Measurements from ENCODE around the gene RPP40. TPM values are rescaled to one million over a fixed set of nuclear protein-coding genes. Genes with fewer than 3 reads are reported as not detected.
A peak's percentile ranks its signal among the peaks of the same experiment; 100 is the strongest.

Gene RPP40
- total RNA-seq, 1 experiment from 2014 or later: 30.7 TPM

DNA sequence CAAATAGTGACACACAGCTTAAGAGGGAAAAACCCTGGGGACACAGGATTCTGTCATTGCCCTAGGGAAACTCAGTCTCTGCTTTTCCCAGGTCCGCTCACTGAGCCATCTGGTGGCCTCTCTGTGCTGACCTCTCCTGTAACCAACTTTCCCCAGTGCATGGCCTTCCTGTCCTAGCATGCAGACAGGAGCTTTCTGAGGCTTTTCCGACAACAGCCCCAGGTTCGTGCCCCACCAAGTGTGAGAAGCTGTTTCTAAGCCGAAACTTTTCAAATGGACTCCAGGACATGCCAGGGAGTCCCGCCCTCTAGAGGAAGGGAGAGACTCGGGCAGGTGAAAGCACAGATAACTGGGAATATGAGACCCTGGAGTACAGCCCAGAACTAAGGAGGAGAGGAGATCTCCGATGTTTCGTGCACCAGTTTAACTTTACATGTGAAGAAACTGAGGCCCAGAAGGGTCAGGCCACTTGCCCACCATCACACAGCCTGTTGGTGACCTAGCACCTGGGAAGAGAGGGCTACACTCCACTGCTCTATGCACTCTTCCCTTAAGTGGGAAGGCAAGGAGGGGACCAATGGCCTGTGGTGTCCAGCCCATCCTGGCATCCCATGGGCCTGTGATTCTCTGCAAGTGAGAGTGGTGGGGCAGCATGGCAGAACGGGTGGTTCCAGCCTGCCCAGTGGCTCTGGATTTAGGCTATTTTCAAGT lies 46.2 kb downstream of the RPP40 start:
- POLR2A ChIA-PET (ENCODE audit: low non-redundant PET): no interaction called here
- Histone ChIP-seq H3K27me3 (replicated peaks; ENCODE audit: insufficient read depth, low read depth, low read length, poor library complexity) (no peaks in the 10 kb centered on the region), H3K4me3 (ENCODE audit: low read depth, low read length, poor library complexity, severe bottlenecking) (no peak overlapping the region), H3K9me3 (ENCODE audit: low read depth, low read length, poor library complexity, severe bottlenecking) (no peaks in the 10 kb centered on the region), H3K4me1 (ENCODE audit: insufficient read depth, low read length, poor library complexity, severe bottlenecking) (no peaks in the 10 kb centered on the region), H3K36me3 (ENCODE audit: insufficient read depth, low read length, poor library complexity, severe bottlenecking) (no peaks in the 10 kb centered on the region), H3K27ac (ENCODE audit: low read depth, low read length, poor library complexity, severe bottlenecking) (no peak overlapping the region)
- intact Hi-C loops (cut with micrococcal nuclease; ENCODE audit: unreplicated experiment): no loop called here
- no peak for DNase-seq (ENCODE audit: low spot score)
- TF ChIP-seq, protein P1, sequence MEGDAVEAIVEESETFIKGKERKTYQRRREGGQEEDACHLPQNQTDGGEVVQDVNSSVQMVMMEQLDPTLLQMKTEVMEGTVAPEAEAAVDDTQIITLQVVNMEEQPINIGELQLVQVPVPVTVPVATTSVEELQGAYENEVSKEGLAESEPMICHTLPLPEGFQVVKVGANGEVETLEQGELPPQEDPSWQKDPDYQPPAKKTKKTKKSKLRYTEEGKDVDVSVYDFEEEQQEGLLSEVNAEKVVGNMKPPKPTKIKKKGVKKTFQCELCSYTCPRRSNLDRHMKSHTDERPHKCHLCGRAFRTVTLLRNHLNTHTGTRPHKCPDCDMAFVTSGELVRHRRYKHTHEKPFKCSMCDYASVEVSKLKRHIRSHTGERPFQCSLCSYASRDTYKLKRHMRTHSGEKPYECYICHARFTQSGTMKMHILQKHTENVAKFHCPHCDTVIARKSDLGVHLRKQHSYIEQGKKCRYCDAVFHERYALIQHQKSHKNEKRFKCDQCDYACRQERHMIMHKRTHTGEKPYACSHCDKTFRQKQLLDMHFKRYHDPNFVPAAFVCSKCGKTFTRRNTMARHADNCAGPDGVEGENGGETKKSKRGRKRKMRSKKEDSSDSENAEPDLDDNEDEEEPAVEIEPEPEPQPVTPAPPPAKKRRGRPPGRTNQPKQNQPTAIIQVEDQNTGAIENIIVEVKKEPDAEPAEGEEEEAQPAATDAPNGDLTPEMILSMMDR (conservative IDR thresholded peaks at IDR 0.05; ENCODE audit: low read depth, low read length): peak; percentile 45
- no peak for TF ChIP-seq EZH2 (IDR thresholded peaks at IDR 0.05; ENCODE audit: borderline replicate concordance, low read depth, low read length, poor library complexity, severe bottlenecking)
- no TSS peak for BruUV-seq (replicated peaks)
- CTCF ChIA-PET: no interaction called here

DNA sequence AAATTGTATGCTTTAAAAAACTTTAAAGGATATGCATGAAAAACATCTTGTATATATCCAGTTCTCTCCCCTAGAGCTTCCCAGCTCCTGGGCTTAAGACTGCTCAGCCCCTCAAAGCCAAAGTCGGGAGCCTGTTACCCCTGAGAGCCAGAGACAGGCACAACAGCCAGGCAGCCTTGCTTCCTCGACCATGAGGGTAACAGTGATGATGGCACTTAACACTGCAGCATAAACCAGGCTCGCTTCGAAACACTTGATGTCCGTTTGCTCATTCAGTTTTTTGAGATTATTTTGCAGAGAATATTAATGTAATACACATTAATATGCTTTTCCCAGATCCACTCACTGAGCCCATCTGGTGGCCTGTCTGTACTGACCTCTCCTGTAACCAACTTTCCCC lies 47.2 kb downstream of the RPP40 start:
- CTCF ChIA-PET: no interaction called here
- Histone ChIP-seq H3K36me3 (ENCODE audit: insufficient read depth, low read length, poor library complexity, severe bottlenecking) (no peaks in the 10 kb centered on the region), H3K4me1 (ENCODE audit: insufficient read depth, low read length, poor library complexity, severe bottlenecking) (no peaks in the 10 kb centered on the region), H3K27me3 (replicated peaks; ENCODE audit: insufficient read depth, low read depth, low read length, poor library complexity) (no peaks in the 10 kb centered on the region), H3K27ac (ENCODE audit: low read depth, low read length, poor library complexity, severe bottlenecking) (no peak overlapping the region), H3K9me3 (ENCODE audit: low read depth, low read length, poor library complexity, severe bottlenecking) (no peaks in the 10 kb centered on the region), H3K4me3 (ENCODE audit: low read depth, low read length, poor library complexity, severe bottlenecking) (no peak overlapping the region)
- BruUV-seq (replicated peaks): no TSS peak
- POLR2A ChIA-PET (ENCODE audit: low non-redundant PET): no interaction called here
- TF ChIP-seq EZH2 (IDR thresholded peaks at IDR 0.05; ENCODE audit: borderline replicate concordance, low read depth, low read length, poor library complexity, severe bottlenecking): no peak
- TF ChIP-seq, protein P1 (conservative IDR thresholded peaks at IDR 0.05; ENCODE audit: low read depth, low read length): no peak
- no peak for DNase-seq (ENCODE audit: low spot score)
- intact Hi-C loops (cut with micrococcal nuclease; ENCODE audit: unreplicated experiment): no loop called here

DNA sequence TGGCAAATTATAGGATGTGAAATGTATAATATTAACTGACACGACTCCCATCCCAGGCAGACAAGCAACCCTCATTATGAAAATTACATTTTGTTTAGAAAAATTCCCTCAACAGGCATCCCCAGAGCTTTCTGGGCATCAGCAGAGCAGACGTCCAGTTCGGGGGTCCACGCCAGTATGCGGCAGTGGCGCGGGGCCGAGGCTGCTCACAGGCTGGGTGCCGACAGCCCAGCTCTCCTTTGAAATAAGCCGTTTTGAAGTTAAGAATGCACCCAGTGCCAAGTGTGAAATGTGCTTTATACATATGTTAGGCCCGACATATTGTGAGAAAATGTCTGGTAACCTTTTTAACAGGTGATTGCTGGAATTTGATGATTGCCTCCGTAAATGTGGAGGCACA lies 50.4 kb downstream of the RPP40 start:
- no peak for DNase-seq (ENCODE audit: low spot score)
- POLR2A ChIA-PET (ENCODE audit: low non-redundant PET): no interaction called here
- intact Hi-C loops (cut with micrococcal nuclease; ENCODE audit: unreplicated experiment): no loop called here
- CTCF ChIA-PET: no interaction called here
- H3K4me1 ChIP-seq (ENCODE audit: insufficient read depth, low read length, poor library complexity, severe bottlenecking): peaks cover 4% of the 10 kb centered on the region
- H3K4me3 ChIP-seq (ENCODE audit: low read depth, low read length, poor library complexity, severe bottlenecking): no peak overlapping the region
- H3K9me3 ChIP-seq (ENCODE audit: low read depth, low read length, poor library complexity, severe bottlenecking): no peaks in the 10 kb centered on the region
- H3K27me3 ChIP-seq (replicated peaks; ENCODE audit: insufficient read depth, low read depth, low read length, poor library complexity): no peaks in the 10 kb centered on the region
- no peak overlapping the region for H3K27ac ChIP-seq (ENCODE audit: low read depth, low read length, poor library complexity, severe bottlenecking)
- no TSS peak for BruUV-seq (replicated peaks)
- H3K36me3 ChIP-seq (ENCODE audit: insufficient read depth, low read length, poor library complexity, severe bottlenecking): no peaks in the 10 kb centered on the region
- TF ChIP-seq, protein P1 (conservative IDR thresholded peaks at IDR 0.05; ENCODE audit: low read depth, low read length): no peak
- no peak for TF ChIP-seq EZH2 (IDR thresholded peaks at IDR 0.05; ENCODE audit: borderline replicate concordance, low read depth, low read length, poor library complexity, severe bottlenecking)

Measured in A673 (cell line).